ENCODE results near the gene MICAL2.
A peak's percentile ranks its signal among the peaks of the same experiment; 100 is the strongest.

The MICAL2 gene

GRCh38 chr11:12274056-12274455 lies 163.7 kb downstream of the MICAL2 start:
- H3K4me3 ChIP-seq (ENCODE audit: low read depth, low read length): no peak overlapping the region
- TF ChIP-seq CTCF (conservative IDR thresholded peaks at IDR 0.05; ENCODE audit: low read depth, low read length): no peak
- DNase-seq (ENCODE audit: low read depth): no peak

DNA sequence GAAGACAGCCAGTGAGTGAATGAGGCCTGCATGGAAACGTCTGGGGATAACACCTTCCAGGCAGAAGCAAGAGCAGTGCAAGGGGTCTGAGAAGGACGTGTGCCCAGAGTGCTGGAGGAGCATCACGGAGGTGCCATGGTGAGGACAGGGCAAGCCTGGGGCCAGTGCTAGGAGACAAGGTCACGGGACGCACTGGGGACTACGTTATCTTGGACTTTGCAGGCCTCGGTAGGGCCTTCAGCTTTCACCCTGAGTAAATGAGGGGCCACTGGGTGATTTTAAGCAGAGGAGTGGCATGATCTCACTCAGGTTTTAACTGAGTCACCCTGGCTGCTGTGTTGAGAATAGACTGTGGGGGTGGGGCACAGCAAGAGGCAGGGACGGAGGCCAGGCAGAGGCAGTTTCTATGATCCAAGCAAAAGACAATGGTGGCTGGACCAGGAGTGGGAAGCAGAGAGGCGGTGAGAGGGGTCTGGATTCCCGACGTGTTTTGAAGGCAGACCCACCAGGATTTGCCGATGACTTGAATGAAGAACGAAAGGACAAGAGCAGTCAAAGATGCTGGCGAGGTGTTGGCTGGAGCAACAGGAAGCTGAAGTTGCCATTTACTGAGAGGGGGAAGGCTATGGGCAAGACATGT lies 164.3 kb downstream of the MICAL2 start:
- no peak overlapping the region for H3K4me3 ChIP-seq (ENCODE audit: low read depth, low read length)
- TF ChIP-seq CTCF (conservative IDR thresholded peaks at IDR 0.05; ENCODE audit: low read depth, low read length): no peak
- peak; percentile 35 for DNase-seq (ENCODE audit: low read depth)

- no peak for TF ChIP-seq CTCF (conservative IDR thresholded peaks at IDR 0.05; ENCODE audit: low read depth, low read length)
- DNase-seq (ENCODE audit: low read depth): no peak
- no peak overlapping the region for H3K4me3 ChIP-seq (ENCODE audit: low read depth, low read length)
Measured at GRCh38 chr11:12275818-12276217, 165.4 kb downstream of the MICAL2 start.

DNA sequence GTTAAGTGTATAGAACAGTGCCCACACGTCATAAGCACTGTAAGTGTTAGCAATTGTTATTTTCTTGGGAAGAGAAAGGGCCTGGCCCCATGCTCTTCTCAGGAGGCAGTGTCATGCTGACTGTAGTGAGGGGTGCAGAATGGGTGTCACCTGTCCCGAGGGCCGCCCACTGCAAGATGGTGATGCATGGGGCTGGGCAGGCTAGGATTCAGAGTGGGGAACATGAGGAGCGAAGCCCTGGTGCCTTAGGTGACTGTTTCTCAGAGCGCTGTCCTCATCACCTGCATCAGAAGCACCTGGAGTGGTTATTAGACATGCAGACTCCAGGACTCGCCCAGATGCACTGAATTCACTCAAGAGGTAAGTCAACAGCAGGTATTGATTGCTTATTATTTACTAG lies 166.0 kb downstream of the MICAL2 start:
- no peak for DNase-seq (ENCODE audit: low read depth)
- no peak for TF ChIP-seq CTCF (conservative IDR thresholded peaks at IDR 0.05; ENCODE audit: low read depth, low read length)
- no peak overlapping the region for H3K4me3 ChIP-seq (ENCODE audit: low read depth, low read length)

GRCh38 chr11:12276831-12277475 lies 166.6 kb downstream of the MICAL2 start:
- TF ChIP-seq CTCF (conservative IDR thresholded peaks at IDR 0.05; ENCODE audit: low read depth, low read length): no peak
- no peak for DNase-seq (ENCODE audit: low read depth)
- no peak overlapping the region for H3K4me3 ChIP-seq (ENCODE audit: low read depth, low read length)

DNA sequence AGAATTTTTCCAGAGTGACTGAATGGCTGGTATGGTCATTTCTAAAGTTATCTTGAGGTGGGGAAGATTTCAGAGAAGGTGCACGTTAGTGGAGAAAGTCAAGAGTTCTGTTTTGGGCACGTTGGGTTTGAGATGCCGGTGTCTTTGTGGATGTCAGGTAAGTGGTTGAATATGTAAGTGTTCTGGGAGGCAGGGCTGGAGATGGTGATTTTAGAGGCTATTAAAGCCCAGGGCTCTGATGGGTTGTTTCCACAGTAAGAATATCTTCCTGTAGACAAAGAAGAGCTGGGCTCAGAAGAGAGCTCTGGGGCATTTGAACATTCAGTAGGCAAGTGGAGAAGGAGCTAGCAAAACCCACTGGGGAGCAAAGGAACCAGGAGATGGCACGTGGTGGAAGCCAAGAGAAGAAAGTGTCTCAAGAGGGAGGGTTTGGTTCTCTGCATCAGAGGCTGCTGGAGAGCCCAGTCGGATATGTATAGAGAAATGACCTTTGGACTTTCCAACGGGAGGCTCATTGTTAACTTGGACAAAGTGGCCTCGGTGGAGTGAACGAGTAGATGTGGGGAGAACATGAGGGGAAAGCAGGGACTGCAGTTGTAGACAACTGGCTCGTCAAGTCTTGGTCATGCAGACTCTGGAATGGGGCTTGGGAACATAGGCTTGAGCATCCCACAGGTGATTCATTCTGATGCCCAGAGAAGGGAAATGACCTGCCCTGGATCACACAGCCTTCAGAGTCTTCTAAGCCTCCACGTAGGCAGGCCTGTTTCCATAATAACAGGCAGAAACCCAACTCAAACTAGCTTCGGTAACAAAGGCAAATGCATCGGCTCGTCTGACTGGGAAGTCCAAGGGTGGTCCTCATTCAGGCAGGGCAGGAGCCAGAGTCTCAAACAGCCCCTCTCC lies 168.6 kb downstream of the MICAL2 start:
- DNase-seq (ENCODE audit: low read depth): no peak
- no peak for TF ChIP-seq CTCF (conservative IDR thresholded peaks at IDR 0.05; ENCODE audit: low read depth, low read length)
- no peak overlapping the region for H3K4me3 ChIP-seq (ENCODE audit: low read depth, low read length)

Measured in choroid plexus epithelial cell (primary cell).